K562 (cell line): ENCODE measurements around the gene CEACAM20. TPM values are rescaled to one million over a fixed set of nuclear protein-coding genes. Genes with fewer than 3 reads are reported as not detected.

Experiments used
- CBX1 ChIP-seq: sonication (generic); IDR thresholded peaks from 2 replicates; pipeline ENCODE4 v1.6.1; 2016; ENCODE audit warnings: antibody characterized with exemption, low read depth, mild to moderate bottlenecking
- CBX3 ChIP-seq, 2 experiments: IDR thresholded peaks; 1 replicate in 1 of 2; 2 replicates in 1 of 2; pipeline ENCODE4 v1.6.1; 2012; ENCODE audit warnings: inconsistent platforms in 2 of 2, low read length in 2 of 2, borderline replicate concordance in 1 of 2, control low read depth in 1 of 2
- CEBPG ChIP-seq, 3 experiments: fragments of 200-800 bp in 1 of 3; sonication (Bioruptor generic) in 1 of 3; sonication (generic) in 1 of 3; formaldehyde crosslinking in 1 of 3; IDR thresholded peaks in 2 of 3; conservative IDR thresholded peaks in 1 of 3; 2 replicates each; pipeline versions ENCODE4 v1.6.1 to v1.8.0; 2016 to 2022; ENCODE audit warnings: missing compliant biosample characterization in 2 of 3, missing genetic modification characterization in 2 of 3, mild to moderate bottlenecking in 1 of 3, missing genetic modification reagents in 1 of 3
- GTF2A2 ChIP-seq: IDR thresholded peaks from 2 replicates; pipeline ENCODE4 v1.6.1; 2016; ENCODE audit warnings: mild to moderate bottlenecking, missing genetic modification characterization, missing compliant biosample characterization
- MBD2 ChIP-seq: sonication (generic); IDR thresholded peaks from 2 replicates; pipeline ENCODE4 v1.6.1; 2016; ENCODE audit warnings: low read depth, borderline replicate concordance
- MECOM ChIP-seq: fragments of 250-450 bp; sonication (Bioruptor Pico); IDR thresholded peaks from 2 replicates; pipeline ENCODE4 v1.8.0; 2022; ENCODE audit warnings: inconsistent platforms
- POLR2B ChIP-seq: fragments of 450-650 bp; IDR thresholded peaks from 2 replicates; pipeline ENCODE4 v1.6.1; 2018; ENCODE audit warnings: low read depth; ENCODE audit not compliant: partially characterized antibody
- ZNF445 ChIP-seq: fragments of 250-450 bp; sonication (Bioruptor Pico); IDR thresholded peaks from 2 replicates; pipeline ENCODE4 v1.4.0; 2020; ENCODE audit warnings: low read depth, mild to moderate bottlenecking, moderate library complexity
- polyA plus RNA-seq, 8 experiments: library from polyadenylated mRNA; depleted of rRNA in 4 of 8; stranded (reverse) in 5 of 8; unstranded in 3 of 8; fragments of >200 nt; fragmentation: Nextera tagmentation in 2 of 8; fragmentation: Illumina TruSeq in 1 of 8; extraction: Ambion mirVana in 2 of 8; extraction: Trizol in 1 of 8; gene quantifications; 2 replicates each; pipeline versions ENCODE4 v1.2.1 to v1.2.3, GENCODE V29; 2011 to 2014; ENCODE audit warnings: inconsistent platforms in 1 of 8, missing spikeins in 1 of 8
- total RNA-seq, 7 experiments: library from RNA; depleted of rRNA in 6 of 7; stranded (reverse); fragments of >200 nt in 6 of 7; fragmentation: Illumina TruSeq in 2 of 7; extraction: Trizol in 2 of 7; gene quantifications; 2 replicates each; pipeline versions ENCODE4 v1.2.1 to v1.2.3, GENCODE V29; 2011 to 2021; ENCODE audit warnings: low replicate concordance in 1 of 7
- TF ChIP-seq, protein P1 (sequence below): fragments of 450-650 bp; formaldehyde crosslinking; IDR thresholded peaks from 2 replicates; pipeline ENCODE4 v1.4.0; 2020; ENCODE audit warnings: mild to moderate bottlenecking, moderate library complexity
- TF ChIP-seq, protein P2 (sequence below): fragments of 450-650 bp; IDR thresholded peaks from 2 replicates; pipeline ENCODE4 v1.6.1; 2016; ENCODE audit warnings: low read depth, mild to moderate bottlenecking, moderate library complexity
- TF ChIP-seq, protein P3 (sequence below): conservative IDR thresholded peaks from 2 replicates; pipeline ENCODE4 v1.6.1; 2011; ENCODE audit warnings: low read depth, mild to moderate bottlenecking, low read length; ENCODE audit not compliant: control insufficient read depth
- TF ChIP-seq, protein P4 (sequence below): fragments of 250-450 bp; sonication (Bioruptor Pico); IDR thresholded peaks from 2 replicates; pipeline ENCODE4 v1.5.1; 2021; ENCODE audit warnings: mild to moderate bottlenecking
- TF ChIP-seq, protein P5 (sequence below): fragments of 250-450 bp; sonication (Bioruptor Pico); IDR thresholded peaks from 2 replicates; pipeline ENCODE4 v1.9.0; 2021; ENCODE audit warnings: mild to moderate bottlenecking, inconsistent platforms
- TF ChIP-seq, protein P6 (sequence below): fragments of 450-650 bp; formaldehyde crosslinking; IDR thresholded peaks from 2 replicates; pipeline ENCODE4 v1.4.0; 2022; ENCODE audit warnings: mild to moderate bottlenecking, moderate library complexity

The CEACAM20 gene
- total and polyA plus RNA-seq, 9 of the 15 experiments (the other 6 are each of a cell fraction or from before 2014, with no cell fraction given), result not detected

DNA sequence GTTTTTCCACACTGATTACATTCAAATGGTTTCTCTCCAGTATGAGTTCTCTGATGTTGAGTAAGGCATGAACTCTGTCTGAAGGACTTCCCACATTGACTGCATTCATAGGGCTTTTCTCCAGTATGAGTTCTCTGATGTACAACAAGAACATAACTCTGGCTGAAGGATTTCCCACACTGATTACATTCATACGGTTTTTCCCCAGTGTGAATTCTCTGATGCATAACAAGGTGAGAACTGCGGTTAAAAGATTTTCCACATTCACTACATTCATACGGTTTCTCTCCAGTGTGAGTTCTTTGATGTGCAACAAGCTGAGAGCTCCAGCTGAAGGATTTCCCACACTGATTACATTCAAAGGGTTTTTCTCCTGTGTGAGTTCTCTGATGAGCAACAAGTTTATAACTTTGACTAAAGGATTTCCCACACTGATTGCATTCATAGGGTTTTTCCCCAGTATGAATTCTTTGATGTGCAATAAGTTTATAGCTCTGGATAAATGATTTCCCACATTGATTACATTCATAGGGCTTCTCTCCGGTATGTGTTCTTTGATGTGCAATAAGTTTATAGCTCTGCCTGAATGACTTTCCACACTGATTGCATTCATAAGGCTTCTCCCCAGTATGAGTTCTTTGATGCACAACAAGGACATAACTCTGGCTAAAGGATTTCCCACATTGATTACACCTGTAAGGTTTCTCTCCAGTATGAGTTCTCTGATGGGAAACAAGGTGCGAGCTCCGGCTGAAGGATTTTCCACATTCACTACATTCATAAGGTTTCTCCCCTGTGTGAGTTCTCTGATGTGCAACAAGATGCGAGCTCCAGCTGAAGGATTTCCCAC, 52.7 kb downstream of the CEACAM20 start (continued):
- TF ChIP-seq, protein P1, sequence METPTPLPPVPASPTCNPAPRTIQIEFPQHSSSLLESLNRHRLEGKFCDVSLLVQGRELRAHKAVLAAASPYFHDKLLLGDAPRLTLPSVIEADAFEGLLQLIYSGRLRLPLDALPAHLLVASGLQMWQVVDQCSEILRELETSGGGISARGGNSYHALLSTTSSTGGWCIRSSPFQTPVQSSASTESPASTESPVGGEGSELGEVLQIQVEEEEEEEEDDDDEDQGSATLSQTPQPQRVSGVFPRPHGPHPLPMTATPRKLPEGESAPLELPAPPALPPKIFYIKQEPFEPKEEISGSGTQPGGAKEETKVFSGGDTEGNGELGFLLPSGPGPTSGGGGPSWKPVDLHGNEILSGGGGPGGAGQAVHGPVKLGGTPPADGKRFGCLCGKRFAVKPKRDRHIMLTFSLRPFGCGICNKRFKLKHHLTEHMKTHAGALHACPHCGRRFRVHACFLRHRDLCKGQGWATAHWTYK (CRISPR knock-in tag), result no peak
- peak; percentile 37 for TF ChIP-seq POLR2B
- 0 out of 2 replicates have a peak, but pooled peaks have one; percentile 45 for TF ChIP-seq GTF2A2 (tag)
- no peak for TF ChIP-seq MECOM (CRISPR knock-in tag)
- TF ChIP-seq, protein P2, sequence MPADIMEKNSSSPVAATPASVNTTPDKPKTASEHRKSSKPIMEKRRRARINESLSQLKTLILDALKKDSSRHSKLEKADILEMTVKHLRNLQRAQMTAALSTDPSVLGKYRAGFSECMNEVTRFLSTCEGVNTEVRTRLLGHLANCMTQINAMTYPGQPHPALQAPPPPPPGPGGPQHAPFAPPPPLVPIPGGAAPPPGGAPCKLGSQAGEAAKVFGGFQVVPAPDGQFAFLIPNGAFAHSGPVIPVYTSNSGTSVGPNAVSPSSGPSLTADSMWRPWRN, result no peak
- peak; percentile 75; the same call in 1 of the 2 replicates for TF ChIP-seq CBX1
- TF ChIP-seq, protein P3, sequence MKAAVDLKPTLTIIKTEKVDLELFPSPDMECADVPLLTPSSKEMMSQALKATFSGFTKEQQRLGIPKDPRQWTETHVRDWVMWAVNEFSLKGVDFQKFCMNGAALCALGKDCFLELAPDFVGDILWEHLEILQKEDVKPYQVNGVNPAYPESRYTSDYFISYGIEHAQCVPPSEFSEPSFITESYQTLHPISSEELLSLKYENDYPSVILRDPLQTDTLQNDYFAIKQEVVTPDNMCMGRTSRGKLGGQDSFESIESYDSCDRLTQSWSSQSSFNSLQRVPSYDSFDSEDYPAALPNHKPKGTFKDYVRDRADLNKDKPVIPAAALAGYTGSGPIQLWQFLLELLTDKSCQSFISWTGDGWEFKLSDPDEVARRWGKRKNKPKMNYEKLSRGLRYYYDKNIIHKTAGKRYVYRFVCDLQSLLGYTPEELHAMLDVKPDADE, result peak; percentile 88
- no peak for TF ChIP-seq ZNF445 (CRISPR knock-in tag)
- TF ChIP-seq, protein P4, sequence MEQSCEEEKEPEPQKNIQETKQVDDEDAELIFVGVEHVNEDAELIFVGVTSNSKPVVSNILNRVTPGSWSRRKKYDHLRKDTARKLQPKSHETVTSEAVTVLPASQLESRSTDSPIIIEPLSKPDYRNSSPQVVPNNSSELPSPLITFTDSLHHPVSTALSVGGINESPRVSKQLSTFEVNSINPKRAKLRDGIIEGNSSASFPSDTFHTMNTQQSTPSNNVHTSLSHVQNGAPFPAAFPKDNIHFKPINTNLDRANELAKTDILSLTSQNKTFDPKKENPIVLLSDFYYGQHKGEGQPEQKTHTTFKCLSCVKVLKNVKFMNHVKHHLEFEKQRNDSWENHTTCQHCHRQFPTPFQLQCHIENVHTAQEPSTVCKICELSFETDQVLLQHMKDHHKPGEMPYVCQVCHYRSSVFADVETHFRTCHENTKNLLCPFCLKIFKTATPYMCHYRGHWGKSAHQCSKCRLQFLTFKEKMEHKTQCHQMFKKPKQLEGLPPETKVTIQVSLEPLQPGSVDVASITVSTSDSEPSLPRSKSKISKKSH (CRISPR knock-in tag), result peak; percentile 85
- TF ChIP-seq, protein P5, sequence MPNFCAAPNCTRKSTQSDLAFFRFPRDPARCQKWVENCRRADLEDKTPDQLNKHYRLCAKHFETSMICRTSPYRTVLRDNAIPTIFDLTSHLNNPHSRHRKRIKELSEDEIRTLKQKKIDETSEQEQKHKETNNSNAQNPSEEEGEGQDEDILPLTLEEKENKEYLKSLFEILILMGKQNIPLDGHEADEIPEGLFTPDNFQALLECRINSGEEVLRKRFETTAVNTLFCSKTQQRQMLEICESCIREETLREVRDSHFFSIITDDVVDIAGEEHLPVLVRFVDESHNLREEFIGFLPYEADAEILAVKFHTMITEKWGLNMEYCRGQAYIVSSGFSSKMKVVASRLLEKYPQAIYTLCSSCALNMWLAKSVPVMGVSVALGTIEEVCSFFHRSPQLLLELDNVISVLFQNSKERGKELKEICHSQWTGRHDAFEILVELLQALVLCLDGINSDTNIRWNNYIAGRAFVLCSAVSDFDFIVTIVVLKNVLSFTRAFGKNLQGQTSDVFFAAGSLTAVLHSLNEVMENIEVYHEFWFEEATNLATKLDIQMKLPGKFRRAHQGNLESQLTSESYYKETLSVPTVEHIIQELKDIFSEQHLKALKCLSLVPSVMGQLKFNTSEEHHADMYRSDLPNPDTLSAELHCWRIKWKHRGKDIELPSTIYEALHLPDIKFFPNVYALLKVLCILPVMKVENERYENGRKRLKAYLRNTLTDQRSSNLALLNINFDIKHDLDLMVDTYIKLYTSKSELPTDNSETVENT (CRISPR knock-in tag), result no peak
- no peak for TF ChIP-seq MBD2
- peak in 1 of 2 experiments; percentile 96; a peak in 2 of 3 replicates for TF ChIP-seq CBX3 (IDR thresholded peaks at IDR 0.05; ENCODE audit: borderline replicate concordance in 1 of 2, low read length in 2 of 2)
- TF ChIP-seq, protein P6, sequence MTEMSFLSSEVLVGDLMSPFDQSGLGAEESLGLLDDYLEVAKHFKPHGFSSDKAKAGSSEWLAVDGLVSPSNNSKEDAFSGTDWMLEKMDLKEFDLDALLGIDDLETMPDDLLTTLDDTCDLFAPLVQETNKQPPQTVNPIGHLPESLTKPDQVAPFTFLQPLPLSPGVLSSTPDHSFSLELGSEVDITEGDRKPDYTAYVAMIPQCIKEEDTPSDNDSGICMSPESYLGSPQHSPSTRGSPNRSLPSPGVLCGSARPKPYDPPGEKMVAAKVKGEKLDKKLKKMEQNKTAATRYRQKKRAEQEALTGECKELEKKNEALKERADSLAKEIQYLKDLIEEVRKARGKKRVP (CRISPR knock-in tag), result no peak
- TF ChIP-seq CEBPG (CRISPR knock-in tag; IDR thresholded peaks at IDR 0.05), result no peak
- TF ChIP-seq CEBPG (tag; conservative IDR thresholded peaks at IDR 0.05 in 1 of 2, IDR thresholded peaks at IDR 0.05 in 1 of 2), result no peak
